GM23338 (cell line): ENCODE measurements around the gene SEH1L. TPM values are rescaled to one million over a fixed set of nuclear protein-coding genes. Genes with fewer than 3 reads are reported as not detected.

ENCODE experiments used
- ATAC-seq: fragments of 200-7000 bp; cut with Tn5 transposase; 3 replicates; pipeline ENCODE4 v1.9.1; 2020
- DNase-seq: peaks from one replicate; pipeline ENCODE4 v3.0.0-alpha.2; 2015; ENCODE audit warnings: low spot score
- H2AFZ ChIP-seq: fragments of 200-600 bp; sonication (generic); 2 replicates; pipeline ENCODE4 v1.8.0; 2016; ENCODE audit warnings: antibody characterized with exemption, mild to moderate bottlenecking, moderate library complexity
- H3F3A ChIP-seq: fragments of 200-600 bp; sonication (generic); replicated peaks from 2 replicates; pipeline ENCODE4 v1.8.0; 2017; ENCODE audit warnings: antibody characterized with exemption, mixed run types, low read depth
- H3K27ac ChIP-seq: fragments of 200-600 bp; sonication (generic); 2 replicates; pipeline ENCODE4 v1.6.1; 2016; ENCODE audit warnings: low read depth
- H3K27me3 ChIP-seq: fragments of 200-600 bp; sonication (generic); 2 replicates; pipeline ENCODE4 v1.8.0; 2016; ENCODE audit warnings: mild to moderate bottlenecking, mixed run types, moderate library complexity; ENCODE audit not compliant: insufficient read depth
- H3K36me3 ChIP-seq: fragments of 200-600 bp; sonication (generic); 2 replicates; pipeline ENCODE4 v1.8.0; 2016; ENCODE audit warnings: mild to moderate bottlenecking; ENCODE audit not compliant: insufficient read depth
- H3K4me1 ChIP-seq: fragments of 200-600 bp; sonication (generic); 2 replicates; pipeline ENCODE4 v1.8.0; 2016; ENCODE audit warnings: mild to moderate bottlenecking, moderate library complexity; ENCODE audit not compliant: insufficient read depth
- H3K4me2 ChIP-seq: fragments of 200-600 bp; sonication (generic); 2 replicates; pipeline ENCODE4 v1.7.1; 2017; ENCODE audit warnings: mixed run types
- H3K4me3 ChIP-seq: fragments of 200-600 bp; sonication (generic); 2 replicates; pipeline ENCODE4 v1.6.1; 2016; ENCODE audit warnings: mixed run types
- H3K79me2 ChIP-seq: fragments of 200-600 bp; sonication (generic); replicated peaks from 2 replicates; pipeline ENCODE4 v1.8.0; 2017; ENCODE audit warnings: mild to moderate bottlenecking; ENCODE audit not compliant: insufficient read depth
- H3K9me2 ChIP-seq: fragments of 200-600 bp; sonication (generic); 2 replicates; pipeline ENCODE4 v1.8.0; 2017; ENCODE audit not compliant: insufficient read depth
- H4K20me1 ChIP-seq: fragments of 200-600 bp; sonication (generic); replicated peaks from 2 replicates; pipeline ENCODE4 v1.8.0; 2017; ENCODE audit warnings: mild to moderate bottlenecking; ENCODE audit not compliant: insufficient read depth
- H3K27ac Mint-ChIP-seq: 2 replicates; pipeline ENCODE4 v1.8.0; 2020; ENCODE audit warnings: inconsistent platforms, mild to moderate bottlenecking, moderate library complexity, mixed read lengths
- H3K27me3 Mint-ChIP-seq: 3 replicates; pipeline ENCODE4 v1.8.0; 2022; ENCODE audit warnings: low read depth, mild to moderate bottlenecking, moderate library complexity, mixed read lengths, inconsistent platforms; ENCODE audit not compliant: insufficient read depth, poor library complexity
- H3K36me3 Mint-ChIP-seq: 3 replicates; pipeline ENCODE4 v1.8.0; 2021; ENCODE audit warnings: low read depth, mild to moderate bottlenecking, inconsistent platforms, moderate library complexity, mixed read lengths
- H3K4me1 Mint-ChIP-seq: 3 replicates; pipeline ENCODE4 v1.8.0; 2020; ENCODE audit warnings: mild to moderate bottlenecking, inconsistent platforms, mixed read lengths
- H3K4me3 Mint-ChIP-seq: 3 replicates; pipeline ENCODE4 v1.8.0; 2021; ENCODE audit warnings: moderate library complexity, mild to moderate bottlenecking, inconsistent platforms, mixed read lengths
- H3K9me3 Mint-ChIP-seq: 3 replicates; pipeline ENCODE4 v1.8.0; 2020; ENCODE audit warnings: moderate library complexity, mild to moderate bottlenecking, inconsistent platforms, mixed read lengths
- EZH2phosphoT487 ChIP-seq: fragments of 200-600 bp; sonication (generic); IDR thresholded peaks from one replicate; pipeline ENCODE4 v1.8.1; 2018; ENCODE audit warnings: antibody characterized with exemption; ENCODE audit not compliant: unreplicated experiment
- JUNB ChIP-seq: IDR thresholded peaks from one replicate; pipeline ENCODE4 v1.6.1; 2016; ENCODE audit warnings: antibody characterized with exemption; ENCODE audit not compliant: unreplicated experiment
- NANOG ChIP-seq: IDR thresholded peaks from 2 replicates; pipeline ENCODE4 v1.6.1; 2016; ENCODE audit warnings: antibody characterized with exemption, borderline replicate concordance
- POLR2AphosphoS5 ChIP-seq: IDR thresholded peaks from 2 replicates; pipeline ENCODE4 v1.6.1; 2016; ENCODE audit warnings: antibody characterized with exemption, low read depth
- STAT1 ChIP-seq: IDR thresholded peaks from one replicate; pipeline ENCODE4 v1.6.1; 2016; ENCODE audit warnings: antibody characterized with exemption; ENCODE audit not compliant: unreplicated experiment
- ZNF331 ChIP-seq: fragments of 250-450 bp; sonication (Bioruptor Pico); IDR thresholded peaks from 2 replicates; pipeline ENCODE4 v1.5.0; 2020; ENCODE audit warnings: low read depth, mild to moderate bottlenecking, moderate library complexity
- polyA plus RNA-seq: library from polyadenylated mRNA; unstranded; fragments of >200 nt; fragmentation: Nextera tagmentation; extraction: Ambion mirVana; gene quantifications from 2 replicates; pipeline ENCODE4 v1.2.1, GENCODE V29; 2016
- total RNA-seq: library from RNA; depleted of rRNA; stranded (reverse); fragments of >200 nt; shearing (Covaris generic); gene quantifications from 2 replicates; pipeline ENCODE4 v1.2.3, GENCODE V29; 2014
- TF ChIP-seq, protein P1 (sequence below): IDR thresholded peaks from 2 replicates; pipeline ENCODE4 v1.6.1; 2016; ENCODE audit warnings: antibody characterized with exemption
- TF ChIP-seq, protein P2 (sequence below), 2 experiments: fragments of 200-600 bp in 1 of 2; sonication (generic) in 1 of 2; conservative IDR thresholded peaks; 2 replicates each; pipeline versions ENCODE4 v1.5.1 to v1.6.1; 2016 to 2017; ENCODE audit warnings: antibody characterized with exemption in 2 of 2, low read depth in 2 of 2, mild to moderate bottlenecking in 2 of 2, moderate library complexity in 1 of 2

SEH1L gene
- total and polyA plus RNA-seq, 2 experiments from 2014 or later: 46.9 to 72.0 TPM

DNA sequence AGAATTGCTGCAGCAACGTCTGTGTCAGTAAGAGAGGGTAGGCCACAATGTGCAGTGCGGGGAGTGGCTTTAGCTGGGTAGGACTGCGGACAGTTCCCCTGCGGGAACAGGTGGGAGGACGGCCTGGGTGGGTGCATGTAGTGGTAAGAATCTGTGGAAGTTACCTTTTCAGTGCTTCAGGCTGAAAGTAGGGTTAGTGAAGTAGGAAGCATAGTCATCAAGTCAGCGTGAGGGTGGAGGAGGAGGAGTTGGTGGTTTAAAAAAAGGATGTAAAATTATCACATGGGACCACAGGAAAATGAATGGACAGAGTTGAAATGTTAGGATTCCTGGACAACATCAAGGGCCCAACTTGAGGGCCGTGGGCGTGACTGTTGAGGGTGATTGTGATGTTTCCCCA is 56.6 kb downstream of the SEH1L start:
- no peak for ATAC-seq
- H3K36me3 ChIP-seq: peaks cover 17% of the 10 kb centered on the region
- no peaks in the 10 kb centered on the region for H3K9me3 Mint-ChIP-seq

DNA sequence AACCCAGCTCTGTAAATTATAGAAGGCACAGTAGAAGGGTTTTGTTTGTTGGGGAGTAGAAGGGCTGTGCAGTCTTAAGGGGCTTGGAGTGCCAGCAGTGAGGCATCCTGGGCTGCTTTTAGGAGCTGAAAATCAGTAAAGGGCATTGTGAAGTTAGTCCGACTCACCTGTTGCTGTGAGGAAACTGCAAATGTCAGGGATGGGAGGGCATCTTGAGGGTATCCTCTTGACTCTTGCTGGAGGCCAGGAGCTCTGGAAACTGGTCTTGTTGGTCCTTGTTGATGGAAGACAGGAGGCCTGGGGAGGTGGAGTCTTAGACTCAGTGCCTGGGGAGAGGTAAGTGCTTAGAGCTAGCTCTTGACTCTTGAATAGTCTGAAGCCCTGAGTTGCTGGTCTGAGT is 57.5 kb downstream of the SEH1L start:
- no peaks in the 10 kb centered on the region for H3K9me3 Mint-ChIP-seq
- Histone ChIP-seq H3K27ac (no peak overlapping the region), H3K36me3 (peaks cover 19% of the 10 kb centered on the region), H3K4me2 (no peak overlapping the region), H3K9me2 (no peaks in the 10 kb centered on the region), H3F3A (no peaks in the 10 kb centered on the region), H3K27me3 (no peaks in the 10 kb centered on the region), H3K79me2 (peaks cover 23% of the 10 kb centered on the region), H2AFZ (no peak overlapping the region), H3K4me1 (no peaks in the 10 kb centered on the region), H3K4me3 (no peak overlapping the region), H4K20me1 (peaks cover 47% of the 10 kb centered on the region)
- no peak for ATAC-seq
- peaks cover 18% of the 10 kb centered on the region for H3K36me3 Mint-ChIP-seq
- DNase-seq: no peak
- H3K27ac Mint-ChIP-seq: no peak overlapping the region
- H3K4me3 Mint-ChIP-seq: no peak overlapping the region
- H3K4me1 Mint-ChIP-seq: no peaks in the 10 kb centered on the region; the same call in 2 of the 3 replicates
- H3K27me3 Mint-ChIP-seq: no peaks in the 10 kb centered on the region
- TF ChIP-seq, protein P1, sequence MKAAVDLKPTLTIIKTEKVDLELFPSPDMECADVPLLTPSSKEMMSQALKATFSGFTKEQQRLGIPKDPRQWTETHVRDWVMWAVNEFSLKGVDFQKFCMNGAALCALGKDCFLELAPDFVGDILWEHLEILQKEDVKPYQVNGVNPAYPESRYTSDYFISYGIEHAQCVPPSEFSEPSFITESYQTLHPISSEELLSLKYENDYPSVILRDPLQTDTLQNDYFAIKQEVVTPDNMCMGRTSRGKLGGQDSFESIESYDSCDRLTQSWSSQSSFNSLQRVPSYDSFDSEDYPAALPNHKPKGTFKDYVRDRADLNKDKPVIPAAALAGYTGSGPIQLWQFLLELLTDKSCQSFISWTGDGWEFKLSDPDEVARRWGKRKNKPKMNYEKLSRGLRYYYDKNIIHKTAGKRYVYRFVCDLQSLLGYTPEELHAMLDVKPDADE: no peak
- TF ChIP-seq POLR2AphosphoS5 (no peak), EZH2phosphoT487 (no peak), ZNF331 (CRISPR knock-in tag) (no peak), NANOG (no peak), JUNB (no peak), STAT1 (no peak)
- TF ChIP-seq, protein P2, sequence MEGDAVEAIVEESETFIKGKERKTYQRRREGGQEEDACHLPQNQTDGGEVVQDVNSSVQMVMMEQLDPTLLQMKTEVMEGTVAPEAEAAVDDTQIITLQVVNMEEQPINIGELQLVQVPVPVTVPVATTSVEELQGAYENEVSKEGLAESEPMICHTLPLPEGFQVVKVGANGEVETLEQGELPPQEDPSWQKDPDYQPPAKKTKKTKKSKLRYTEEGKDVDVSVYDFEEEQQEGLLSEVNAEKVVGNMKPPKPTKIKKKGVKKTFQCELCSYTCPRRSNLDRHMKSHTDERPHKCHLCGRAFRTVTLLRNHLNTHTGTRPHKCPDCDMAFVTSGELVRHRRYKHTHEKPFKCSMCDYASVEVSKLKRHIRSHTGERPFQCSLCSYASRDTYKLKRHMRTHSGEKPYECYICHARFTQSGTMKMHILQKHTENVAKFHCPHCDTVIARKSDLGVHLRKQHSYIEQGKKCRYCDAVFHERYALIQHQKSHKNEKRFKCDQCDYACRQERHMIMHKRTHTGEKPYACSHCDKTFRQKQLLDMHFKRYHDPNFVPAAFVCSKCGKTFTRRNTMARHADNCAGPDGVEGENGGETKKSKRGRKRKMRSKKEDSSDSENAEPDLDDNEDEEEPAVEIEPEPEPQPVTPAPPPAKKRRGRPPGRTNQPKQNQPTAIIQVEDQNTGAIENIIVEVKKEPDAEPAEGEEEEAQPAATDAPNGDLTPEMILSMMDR (conservative IDR thresholded peaks at IDR 0.05; ENCODE audit: low read depth in 2 of 2): no peak

More for the DNA sequence above, 56.6 kb downstream of the SEH1L start:
- Histone ChIP-seq H3K79me2 (peaks cover 31% of the 10 kb centered on the region), H3K27ac (0 out of 2 replicates have a peak overlapping the region, but pooled peaks have one; percentile 35), H3K4me3 (no peak overlapping the region), H3K4me1 (no peaks in the 10 kb centered on the region), H4K20me1 (peaks cover 46% of the 10 kb centered on the region), H3K4me2 (no peak overlapping the region), H3F3A (no peaks in the 10 kb centered on the region), H3K9me2 (no peaks in the 10 kb centered on the region), H2AFZ (no peak overlapping the region), H3K27me3 (no peaks in the 10 kb centered on the region)
- TF ChIP-seq, protein P2 (conservative IDR thresholded peaks at IDR 0.05; ENCODE audit: low read depth in 2 of 2): no peak
- TF ChIP-seq EZH2phosphoT487: no peak
- DNase-seq: no peak
- Mint-ChIP-seq H3K4me3 (no peak overlapping the region), H3K4me1 (no peaks in the 10 kb centered on the region; the same call in 2 of the 3 replicates), H3K27me3 (no peaks in the 10 kb centered on the region), H3K27ac (no peak overlapping the region), H3K36me3 (peaks cover 13% of the 10 kb centered on the region)
